PC-9 (cell line): Measurements from ENCODE around the gene SCN2B.

ENCODE experiments used
- CTCF ChIP-seq: fragments of 200-600 bp; sonication (generic); conservative IDR thresholded peaks from 2 replicates; pipeline ENCODE4 v1.6.1; 2017; ENCODE audit warnings: mixed run types, antibody characterized with exemption, mild to moderate bottlenecking, moderate library complexity
- EZH2 ChIP-seq: fragments of 200-600 bp; sonication (generic); IDR thresholded peaks from 2 replicates; pipeline ENCODE4 v1.8.0; 2017; ENCODE audit warnings: antibody characterized with exemption, low read depth

GRCh38 chr11:118135796-118136165, 40.7 kb downstream of the SCN2B start:
- TF ChIP-seq CTCF (no peak), EZH2 (no peak)
